Natural killer cell (primary cell): ENCODE data around the gene EXOC4. TPM values are rescaled to one million over a fixed set of nuclear protein-coding genes. Genes with fewer than 3 reads are reported as not detected.

Experiments used
- ATAC-seq, 3 donors: fragments of 150-1000 bp in 2 of 3; fragments of 200-7000 bp in 1 of 3; cut with Tn5 transposase; 1 replicate in 1 of 3; 2 replicates in 2 of 3; pipeline ENCODE4 v1.10.0; 2021; ENCODE audit warnings: mild to moderate bottlenecking in 2 of 3, moderate library complexity in 2 of 3
- DNase-seq, 2 donors: peaks; one replicate each; pipeline versions ENCODE4 v3.0.0 to v3.0.0-alpha.2; 2013 to 2021; ENCODE audit warnings: mixed read lengths in 1 of 2
- H3K27ac ChIP-seq: one replicate; pipeline ENCODE4 v1.5.1; 2013; ENCODE audit warnings: mild to moderate bottlenecking, low read length
- H3K27me3 ChIP-seq: one replicate; pipeline ENCODE4 v1.6.1; 2013; ENCODE audit warnings: low read length; ENCODE audit not compliant: control insufficient read depth, insufficient read depth
- H3K36me3 ChIP-seq: one replicate; pipeline ENCODE4 v1.6.1; 2013; ENCODE audit warnings: low read length; ENCODE audit not compliant: control insufficient read depth, insufficient read depth
- H3K4me1 ChIP-seq: one replicate; pipeline ENCODE4 v1.6.1; 2013; ENCODE audit warnings: low read length; ENCODE audit not compliant: control insufficient read depth, insufficient read depth
- H3K4me3 ChIP-seq: one replicate; pipeline ENCODE4 v1.5.1; 2013; ENCODE audit warnings: low read length
- H3K9me3 ChIP-seq: one replicate; pipeline ENCODE4 v1.6.1; 2013; ENCODE audit warnings: low read length; ENCODE audit not compliant: control insufficient read depth, insufficient read depth
- H3K27ac Mint-ChIP-seq, 2 donors: one replicate each; pipeline ENCODE4 v1.8.0; 2022; ENCODE audit warnings: mild to moderate bottlenecking in 2 of 2, mixed read lengths in 2 of 2, moderate library complexity in 1 of 2
- H3K27me3 Mint-ChIP-seq, 2 donors: one replicate each; pipeline ENCODE4 v1.8.0; 2022; ENCODE audit warnings: low read depth in 2 of 2, mixed read lengths in 2 of 2
- H3K36me3 Mint-ChIP-seq: one replicate; pipeline ENCODE4 v1.8.0; 2022; ENCODE audit warnings: mixed read lengths
- H3K4me1 Mint-ChIP-seq, 2 donors: one replicate each; pipeline ENCODE4 v1.8.0; 2022; ENCODE audit warnings: mixed read lengths in 2 of 2
- H3K4me3 Mint-ChIP-seq: one replicate; pipeline ENCODE4 v1.8.0; 2022; ENCODE audit warnings: mild to moderate bottlenecking, moderate library complexity, mixed read lengths
- H3K9me3 Mint-ChIP-seq, 2 donors: one replicate each; pipeline ENCODE4 v1.8.0; 2022; ENCODE audit warnings: mixed read lengths in 2 of 2
- WGBS: methylation state at CpG from one replicate; pipeline ENCODE4 v1.1.7; 2013; ENCODE audit warnings: missing lambda C conversion rate; ENCODE audit not compliant: insufficient coverage; 5-methylcytosine and 5-hydroxymethylcytosine counted together
- intact Hi-C: fragments of 100-400 bp; cut with micrococcal nuclease; formaldehyde crosslinking; loops from one replicate; pipeline ENCODE4 v1.14.2; 2022
- total RNA-seq, 4 donors: library from RNA; stranded (reverse); fragments of 120-200 nt in 1 of 4; gene quantifications; one replicate each; pipeline versions ENCODE4 v1.2.3 to v1.2.4, GENCODE V29; 2013 to 2022
- TF ChIP-seq, protein P1 (sequence below): fragments of 200-600 bp; IDR thresholded peaks from one replicate; pipeline ENCODE4 v1.8.0; 2022; ENCODE audit warnings: antibody characterized with exemption

The EXOC4 gene
- total RNA-seq, 3 donors from 2014 or later (not counting 1 experiment from before 2014, with no cell fraction given), result 105 to 148 (median 123) TPM

DNA sequence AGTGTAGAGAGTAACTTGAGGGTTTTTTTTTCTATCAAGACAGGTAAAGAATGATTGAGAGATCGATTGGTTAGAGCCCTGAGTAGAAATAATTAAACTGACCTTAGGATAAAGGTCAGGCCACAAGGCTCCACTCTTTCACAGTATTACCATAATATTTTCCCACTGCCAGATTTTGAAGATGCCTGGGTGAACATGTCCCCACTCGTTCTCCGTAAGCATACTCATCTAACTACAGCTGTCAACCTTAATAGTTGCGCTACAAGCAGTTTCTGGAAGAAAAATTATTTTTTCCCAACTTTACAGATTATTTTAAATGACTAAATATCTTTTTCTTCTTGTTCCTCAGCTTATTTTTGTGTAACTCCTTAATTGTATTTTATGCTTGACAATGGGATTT, 671.1 kb downstream of the EXOC4 start:
- DNase-seq, result no peak
- Histone ChIP-seq H3K36me3 (peaks cover 2% of the 10 kb centered on the region), H3K27ac (no peak overlapping the region), H3K4me3 (no peak overlapping the region), H3K27me3 (no peaks in the 10 kb centered on the region), H3K9me3 (peaks cover 3% of the 10 kb centered on the region), H3K4me1 (no peaks in the 10 kb centered on the region)
- Mint-ChIP-seq H3K4me1 (peaks cover 4 to 8% of the 10 kb centered on the region in 2 donors), H3K9me3 (peaks cover 5 to 8% of the 10 kb centered on the region in 2 donors), H3K36me3 (peaks cover 30% of the 10 kb centered on the region), H3K27ac (no peak overlapping the region), H3K4me3 (no peak overlapping the region), H3K27me3 (no peaks in the 10 kb centered on the region)
- intact Hi-C loops, result no loop called here
- no peak for ATAC-seq
- WGBS, result 100% methylated on average over 4 of the region's 4 CpGs
- TF ChIP-seq, protein P1, sequence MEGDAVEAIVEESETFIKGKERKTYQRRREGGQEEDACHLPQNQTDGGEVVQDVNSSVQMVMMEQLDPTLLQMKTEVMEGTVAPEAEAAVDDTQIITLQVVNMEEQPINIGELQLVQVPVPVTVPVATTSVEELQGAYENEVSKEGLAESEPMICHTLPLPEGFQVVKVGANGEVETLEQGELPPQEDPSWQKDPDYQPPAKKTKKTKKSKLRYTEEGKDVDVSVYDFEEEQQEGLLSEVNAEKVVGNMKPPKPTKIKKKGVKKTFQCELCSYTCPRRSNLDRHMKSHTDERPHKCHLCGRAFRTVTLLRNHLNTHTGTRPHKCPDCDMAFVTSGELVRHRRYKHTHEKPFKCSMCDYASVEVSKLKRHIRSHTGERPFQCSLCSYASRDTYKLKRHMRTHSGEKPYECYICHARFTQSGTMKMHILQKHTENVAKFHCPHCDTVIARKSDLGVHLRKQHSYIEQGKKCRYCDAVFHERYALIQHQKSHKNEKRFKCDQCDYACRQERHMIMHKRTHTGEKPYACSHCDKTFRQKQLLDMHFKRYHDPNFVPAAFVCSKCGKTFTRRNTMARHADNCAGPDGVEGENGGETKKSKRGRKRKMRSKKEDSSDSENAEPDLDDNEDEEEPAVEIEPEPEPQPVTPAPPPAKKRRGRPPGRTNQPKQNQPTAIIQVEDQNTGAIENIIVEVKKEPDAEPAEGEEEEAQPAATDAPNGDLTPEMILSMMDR, result no peak

DNA sequence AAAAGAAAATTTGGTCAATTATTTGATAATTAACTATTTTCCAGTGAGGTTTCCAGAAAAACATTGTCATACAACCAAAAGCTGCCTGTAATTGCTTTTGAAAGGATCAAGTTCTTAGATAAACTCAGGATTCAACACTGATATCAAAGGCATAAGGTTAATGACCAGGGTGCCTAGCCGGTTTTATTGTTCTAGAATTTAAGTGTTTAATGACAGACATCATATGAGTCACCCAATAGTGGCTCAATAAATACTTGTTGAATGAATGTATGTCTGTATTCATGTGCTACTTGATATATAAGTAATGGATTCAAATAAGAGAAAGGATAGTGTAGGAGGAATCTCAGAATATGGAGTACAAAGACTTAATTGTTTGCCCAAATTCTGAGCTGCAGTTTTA, 678.2 kb downstream of the EXOC4 start:
- Mint-ChIP-seq H3K4me1 (peaks cover 4 to 5% of the 10 kb centered on the region in 2 donors), H3K27ac (no peak overlapping the region), H3K36me3 (no peaks in the 10 kb centered on the region), H3K27me3 (no peaks in the 10 kb centered on the region), H3K9me3 (no peaks in the 10 kb centered on the region), H3K4me3 (no peak overlapping the region)
- intact Hi-C loops, result no loop called here
- 100% methylated on average over 1 of the region's 1 CpG for WGBS
- TF ChIP-seq, protein P1, result no peak
- ATAC-seq (no peak), DNase-seq (no peak)
- Histone ChIP-seq H3K9me3 (no peaks in the 10 kb centered on the region), H3K4me1 (no peaks in the 10 kb centered on the region), H3K27ac (no peak overlapping the region), H3K36me3 (no peaks in the 10 kb centered on the region), H3K4me3 (no peak overlapping the region), H3K27me3 (no peaks in the 10 kb centered on the region)

DNA sequence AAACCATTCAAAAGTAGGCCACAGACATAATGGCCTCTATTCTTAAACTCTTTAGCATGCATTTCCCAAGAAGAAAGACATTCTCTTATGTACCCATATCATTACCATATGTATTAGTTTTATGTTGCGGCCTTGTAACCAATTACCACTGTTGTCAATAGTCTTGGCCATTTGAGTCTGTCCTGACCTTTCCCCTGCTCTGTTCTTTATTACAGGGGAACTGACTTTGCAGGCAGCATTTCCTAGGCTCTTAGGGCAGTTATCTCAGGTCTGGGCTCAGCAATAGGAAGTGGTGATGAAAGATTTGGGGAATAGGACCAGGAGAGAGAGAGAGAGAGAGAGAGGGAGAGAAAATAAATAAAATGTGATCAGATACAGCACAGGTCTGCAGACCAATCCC, 679.7 kb downstream of the EXOC4 start:
- H3K4me1 ChIP-seq, result no peaks in the 10 kb centered on the region
- H3K4me3 ChIP-seq, result no peak overlapping the region
- peaks cover 4 to 5% of the 10 kb centered on the region in 2 donors for H3K4me1 Mint-ChIP-seq
- no peaks in the 10 kb centered on the region for H3K36me3 Mint-ChIP-seq
- H3K27ac Mint-ChIP-seq, result no peak overlapping the region
- TF ChIP-seq, protein P1, result no peak
- no peaks in the 10 kb centered on the region for H3K9me3 ChIP-seq
- WGBS, result 100% methylated on average over 1 of the region's 1 CpG
- intact Hi-C loops, result no loop called here
- H3K4me3 Mint-ChIP-seq, result no peak overlapping the region
- no peaks in the 10 kb centered on the region for H3K27me3 ChIP-seq
- DNase-seq (no peak), ATAC-seq (no peak)
- no peaks in the 10 kb centered on the region for H3K9me3 Mint-ChIP-seq
- H3K36me3 ChIP-seq, result no peaks in the 10 kb centered on the region
- H3K27ac ChIP-seq, result no peak overlapping the region
- H3K27me3 Mint-ChIP-seq, result no peaks in the 10 kb centered on the region

DNA sequence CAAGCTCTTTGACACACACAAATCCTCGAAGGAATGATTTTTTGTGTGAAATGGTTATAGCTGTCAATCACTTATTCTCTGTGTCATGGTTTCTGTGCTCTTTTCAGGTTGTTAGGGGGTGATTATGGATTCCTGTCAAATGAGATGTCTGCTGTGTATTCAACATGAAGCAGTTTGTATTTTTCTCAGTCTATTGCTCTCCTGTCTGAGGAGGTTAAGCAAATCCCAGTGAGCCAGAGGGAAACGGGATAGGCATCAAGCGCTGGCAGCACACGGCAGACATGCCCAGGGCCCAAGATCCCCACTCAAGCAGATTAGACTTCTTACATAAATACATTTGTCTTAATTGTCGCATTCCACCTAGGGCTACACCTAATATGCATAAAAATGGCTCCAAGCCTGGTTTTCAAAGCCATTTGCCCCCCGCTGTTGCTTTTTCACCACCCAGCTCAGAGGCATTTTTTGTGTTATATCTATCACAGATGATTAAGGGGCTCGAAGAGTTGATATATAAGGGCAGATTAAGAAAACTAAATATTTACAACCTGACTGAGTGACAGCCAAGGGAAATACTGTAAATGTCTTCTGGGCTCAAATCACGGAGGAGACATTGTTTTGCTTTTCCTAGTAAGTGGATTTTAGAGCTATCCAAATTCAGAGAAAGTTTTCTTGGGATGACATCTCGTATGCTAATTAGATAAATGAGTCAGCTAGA, 681.5 kb downstream of the EXOC4 start:
- no peak for ATAC-seq
- TF ChIP-seq, protein P1, result no peak
- Mint-ChIP-seq H3K27me3 (no peaks in the 10 kb centered on the region), H3K4me3 (no peak overlapping the region), H3K9me3 (no peaks in the 10 kb centered on the region), H3K27ac (no peak overlapping the region), H3K4me1 (peaks cover 4 to 5% of the 10 kb centered on the region in 2 donors), H3K36me3 (no peaks in the 10 kb centered on the region)
- no peak for DNase-seq
- no peak overlapping the region for H3K27ac ChIP-seq
- no peaks in the 10 kb centered on the region for H3K9me3 ChIP-seq
- H3K27me3 ChIP-seq, result no peaks in the 10 kb centered on the region
- WGBS, result 93% methylated on average over 8 of the region's 9 CpGs
- no peaks in the 10 kb centered on the region for H3K36me3 ChIP-seq
- intact Hi-C loops, result no loop called here
- H3K4me3 ChIP-seq, result no peak overlapping the region
- no peaks in the 10 kb centered on the region for H3K4me1 ChIP-seq
